ENCODE measurements around the gene IL18. TPM values are rescaled to one million over a fixed set of nuclear protein-coding genes. Genes with fewer than 3 reads are reported as not detected.

Gene IL18
- total and polyA plus RNA-seq, 2 of the 8 experiments (the other 6 are each of a cell fraction or from before 2014, with no cell fraction given), result 0.29 to 0.84 TPM

DNA sequence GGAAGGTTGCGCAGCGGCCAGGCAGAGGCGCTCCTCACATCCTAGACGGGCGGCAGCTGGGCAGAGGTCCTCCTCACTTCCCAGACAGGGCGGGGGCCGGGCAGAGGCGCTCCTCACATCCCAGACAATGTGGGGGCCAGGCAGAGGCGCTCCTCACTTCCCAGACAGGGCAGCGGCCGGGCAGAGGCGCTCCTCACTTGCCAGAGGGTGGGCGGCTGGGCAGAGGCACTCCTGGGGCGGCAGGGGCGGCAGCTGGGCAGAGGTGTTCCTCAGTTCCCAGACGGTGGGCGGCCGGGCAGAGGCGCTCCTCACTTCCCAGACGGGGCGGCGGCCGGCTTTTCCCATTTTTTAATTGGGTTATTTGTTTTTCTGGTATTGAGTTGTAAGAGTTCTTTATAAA is 42.2 kb upstream of the IL18 start:
- H2AK5ac ChIP-seq (ENCODE audit: low read depth, low read length), result no peak overlapping the region
- H4K91ac ChIP-seq (replicated peaks; ENCODE audit: insufficient read length, low read length), result no peak overlapping the region
- no peak overlapping the region for H2AFZ ChIP-seq (ENCODE audit: low read length)
- H3K23me2 ChIP-seq (ENCODE audit: low read depth, low read length), result no peaks in the 10 kb centered on the region; the same call in 1 of the 2 replicates
- no peak overlapping the region for H2BK15ac ChIP-seq (ENCODE audit: low read length)
- H4K8ac ChIP-seq (ENCODE audit: extremely low read depth, insufficient read depth, low read length), result no peak overlapping the region
- H2BK12ac ChIP-seq (ENCODE audit: low read depth, low read length), result no peak overlapping the region
- peaks cover 0 to 4% (median 0%) of the 10 kb centered on the region in 4 experiments; a peak in 1 of 8 replicates for H3K36me3 ChIP-seq (ENCODE audit: control insufficient read depth in 2 of 4, insufficient read depth in 4 of 4, low read length in 3 of 4)
- ChIA-PET CTCF (ENCODE audit: partially characterized antibody) (interaction anchor here (0.7 to 1.2 kb wide), 3 partner anchors 74 to 359 kb away, joined by 3 to 4 read pairs (median 3); no protein-coding TSS in a partner anchor), POLR2A (ENCODE audit: partially characterized antibody) (no interaction called here)
- H3K4me1 ChIP-seq (replicated peaks in 1 of 4; ENCODE audit: control insufficient read depth in 3 of 4, insufficient read depth in 4 of 4, low read length in 3 of 4), result no peaks in the 10 kb centered on the region
- WGBS, 2 experiments (ENCODE audit: extremely low coverage in 1 of 2, insufficient coverage in 1 of 2, insufficient read length in 1 of 2, insufficient replicate concordance in 2 of 2, low coverage in 1 of 2, low lambda C conversion rate in 2 of 2, missing lambda C conversion rate in 1 of 2), result 82% methylated on average over 23 of the region's 23 CpGs; no CpG with 5 or more reads in 1 of the 2 experiments
- H3K4ac ChIP-seq (replicated peaks; ENCODE audit: insufficient read length, low read depth, low read length), result no peak overlapping the region
- no peak for FAIRE-seq
- H2BK20ac ChIP-seq (ENCODE audit: low read length), result no peak overlapping the region
- no peak overlapping the region for H3K4me2 ChIP-seq (ENCODE audit: insufficient read depth in 1 of 2, low read depth in 2 of 2, low read length in 2 of 2)
- no peak overlapping the region for H2BK5ac ChIP-seq (ENCODE audit: low read depth, low read length)
- no peaks in the 10 kb centered on the region for H3K27me3 ChIP-seq (replicated peaks in 1 of 4; ENCODE audit: control insufficient read depth in 3 of 4, extremely low read depth in 1 of 4, insufficient read depth in 3 of 4, low read length in 3 of 4)
- H4K5ac ChIP-seq (ENCODE audit: insufficient read length, low read depth, low read length), result no peak overlapping the region
- no peaks in the 10 kb centered on the region for H3K79me1 ChIP-seq (ENCODE audit: low read depth, low read length)
- H3K9ac ChIP-seq (replicated peaks in 1 of 4; ENCODE audit: extremely low read depth in 1 of 4, low read depth in 3 of 4, low read length in 3 of 4), result no peak overlapping the region
- H3K18ac ChIP-seq (ENCODE audit: extremely low read depth, low read length), result no peak overlapping the region
- no peaks in the 10 kb centered on the region for H3K79me2 ChIP-seq (ENCODE audit: control insufficient read depth in 1 of 2, insufficient read depth in 2 of 2, low read length in 2 of 2)
- H3K14ac ChIP-seq (ENCODE audit: insufficient read length), result no peak overlapping the region
- TF ChIP-seq HDAC2 (IDR thresholded peaks at IDR 0.05; ENCODE audit: borderline replicate concordance in 1 of 2, low read depth in 2 of 2, low read length in 2 of 2) (no peak), CBX8 (IDR thresholded peaks at IDR 0.05; ENCODE audit: borderline replicate concordance, low read depth, low read length) (no peak), TCF12 (IDR thresholded peaks at IDR 0.05; ENCODE audit: low read depth, low read length) (no peak), SRF (IDR thresholded peaks at IDR 0.05; ENCODE audit: low read depth, low read length) (no peak), NRF1 (IDR thresholded peaks at IDR 0.05; ENCODE audit: low read depth, low read length) (no peak), SIN3A (conservative IDR thresholded peaks at IDR 0.05 in 1 of 2, IDR thresholded peaks at IDR 0.05 in 1 of 2; ENCODE audit: low read depth in 1 of 2, low read length in 2 of 2) (no peak), RNF2 (IDR thresholded peaks at IDR 0.05; ENCODE audit: borderline replicate concordance, low read depth, low read length, missing control alignments, poor library complexity, severe bottlenecking) (no peak), MAFK (IDR thresholded peaks at IDR 0.05; ENCODE audit: low read depth, low read length) (no peak)
- TF ChIP-seq, protein P1, sequence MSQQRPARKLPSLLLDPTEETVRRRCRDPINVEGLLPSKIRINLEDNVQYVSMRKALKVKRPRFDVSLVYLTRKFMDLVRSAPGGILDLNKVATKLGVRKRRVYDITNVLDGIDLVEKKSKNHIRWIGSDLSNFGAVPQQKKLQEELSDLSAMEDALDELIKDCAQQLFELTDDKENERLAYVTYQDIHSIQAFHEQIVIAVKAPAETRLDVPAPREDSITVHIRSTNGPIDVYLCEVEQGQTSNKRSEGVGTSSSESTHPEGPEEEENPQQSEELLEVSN (IDR thresholded peaks at IDR 0.05), result no peak
- no peak overlapping the region for H2BK120ac ChIP-seq (replicated peaks; ENCODE audit: low read depth, low read length)
- no peak for DNase-seq (ENCODE audit: low read depth in 1 of 2, low spot score in 2 of 2)
- H3K56ac ChIP-seq (replicated peaks; ENCODE audit: insufficient read length, low read depth, low read length), result no peak overlapping the region
- no peak overlapping the region for H3K23ac ChIP-seq (ENCODE audit: insufficient read length)
- H4K20me1 ChIP-seq (replicated peaks in 1 of 2; ENCODE audit: control insufficient read depth in 1 of 2, insufficient read depth in 2 of 2, low read length in 2 of 2), result no peaks in the 10 kb centered on the region
- no peak overlapping the region for H3K4me3 ChIP-seq (ENCODE audit: extremely low read depth in 1 of 4, insufficient read depth in 2 of 4, low read depth in 3 of 4, low read length in 4 of 4)
- H3K9me3 ChIP-seq (ENCODE audit: insufficient read depth in 2 of 2, low read depth in 1 of 2, low read length in 1 of 2), result peaks cover 0 to 4% of the 10 kb centered on the region in 2 experiments; a peak in 1 of 4 replicates
- H3K27ac ChIP-seq (ENCODE audit: low read depth, low read length), result no peak overlapping the region

Measured in H1 (cell line).